HCT116 (cell line): ENCODE measurements around the gene PCLO. TPM values are rescaled to one million over a fixed set of nuclear protein-coding genes. Genes with fewer than 3 reads are reported as not detected.

ENCODE experiments used
- CEBPB ChIP-seq: IDR thresholded peaks from 2 replicates; pipeline ENCODE4 v1.6.1; 2012; ENCODE audit warnings: low read depth
- CTCF ChIP-seq, 3 experiments: fragments of 200-600 bp in 1 of 3; sonication (generic) in 1 of 3; IDR thresholded peaks in 2 of 3; conservative IDR thresholded peaks in 1 of 3; 2 replicates each; pipeline ENCODE4 v1.5.1; 2012 to 2017; ENCODE audit warnings: low read depth in 2 of 3, low read length in 2 of 3, antibody characterized with exemption in 1 of 3, borderline replicate concordance in 1 of 3, control low read depth in 1 of 3, mild to moderate bottlenecking in 1 of 3, mixed read lengths in 1 of 3, mixed run types in 1 of 3, moderate library complexity in 1 of 3; ENCODE audit not compliant: insufficient read depth in 1 of 3
- EGR1 ChIP-seq: IDR thresholded peaks from 2 replicates; pipeline ENCODE4 v1.6.1; 2012; ENCODE audit warnings: low read depth
- EZH2 ChIP-seq: fragments of 200-600 bp; sonication (generic); IDR thresholded peaks from 2 replicates; pipeline ENCODE4 v1.6.1; 2017; ENCODE audit warnings: antibody characterized with exemption, mixed run types
- EZH2phosphoT487 ChIP-seq: fragments of 200-600 bp; IDR thresholded peaks from 2 replicates; pipeline ENCODE4 v1.6.1; 2018; ENCODE audit warnings: antibody characterized with exemption, borderline replicate concordance
- REST ChIP-seq: IDR thresholded peaks from 2 replicates; pipeline ENCODE4 v1.6.1; 2012; ENCODE audit warnings: low read depth
- SIN3A ChIP-seq: IDR thresholded peaks from 2 replicates; pipeline ENCODE4 v1.6.1; 2012; ENCODE audit warnings: low read depth
- ZFX ChIP-seq: fragments of 450-650 bp; IDR thresholded peaks from 2 replicates; pipeline ENCODE4 v1.6.1; 2017
- total RNA-seq: library from RNA; stranded (reverse); gene quantifications from one replicate; pipeline ENCODE4 v1.2.1, GENCODE V29; 2021; ENCODE audit not compliant: unreplicated experiment

The PCLO gene
- total RNA-seq, 1 experiment from 2014 or later, result 2.4 TPM

GRCh38 chr7:83130623-83131545 lies 31.8 kb downstream of the PCLO start (continued):
- TF ChIP-seq REST (no peak), EZH2phosphoT487 (no peak), EGR1 (no peak), EZH2 (no peak), ZFX (no peak), CEBPB (no peak), SIN3A (no peak), CTCF (IDR thresholded peaks at IDR 0.05 in 2 of 3, conservative IDR thresholded peaks at IDR 0.05 in 1 of 3; ENCODE audit: borderline replicate concordance in 1 of 3, insufficient read depth in 1 of 3, low read depth in 2 of 3, low read length in 2 of 3) (no peak)
